GM19455 (cell line): Measurements from ENCODE around the gene HCN2.

Source experiments
- ATAC-seq: cut with Tn5 transposase; IDR thresholded peaks from one replicate; pipeline ENCODE4 v1.9.1; 2021; ENCODE audit not compliant: unreplicated experiment

The HCN2 gene

DNA sequence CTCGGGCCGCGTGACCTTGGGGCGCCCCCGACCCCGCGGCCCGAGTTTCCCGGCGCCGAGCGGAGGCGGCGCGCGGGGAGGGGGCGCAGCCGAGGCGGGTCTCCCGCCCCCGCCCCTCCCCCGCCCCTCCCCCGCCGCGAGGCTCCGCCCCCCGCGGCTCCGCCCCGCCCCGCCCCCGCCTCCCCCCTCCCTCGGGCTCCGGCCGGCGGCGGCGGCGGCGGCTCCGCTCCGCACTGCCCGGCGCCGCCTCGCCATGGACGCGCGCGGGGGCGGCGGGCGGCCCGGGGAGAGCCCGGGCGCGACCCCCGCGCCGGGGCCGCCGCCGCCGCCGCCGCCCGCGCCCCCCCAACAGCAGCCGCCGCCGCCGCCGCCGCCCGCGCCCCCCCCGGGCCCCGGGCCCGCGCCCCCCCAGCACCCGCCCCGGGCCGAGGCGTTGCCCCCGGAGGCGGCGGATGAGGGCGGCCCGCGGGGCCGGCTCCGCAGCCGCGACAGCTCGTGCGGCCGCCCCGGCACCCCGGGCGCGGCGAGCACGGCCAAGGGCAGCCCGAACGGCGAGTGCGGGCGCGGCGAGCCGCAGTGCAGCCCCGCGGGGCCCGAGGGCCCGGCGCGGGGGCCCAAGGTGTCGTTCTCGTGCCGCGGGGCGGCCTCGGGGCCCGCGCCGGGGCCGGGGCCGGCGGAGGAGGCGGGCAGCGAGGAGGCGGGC, at the start of gene HCN2:
Gene HCN2, plus strand, starts transcription at position 189 of the 703 bp plus-strand sequence. Its CDS starts 65 bp downstream, at position 254.
- no peak for ATAC-seq

DNA sequence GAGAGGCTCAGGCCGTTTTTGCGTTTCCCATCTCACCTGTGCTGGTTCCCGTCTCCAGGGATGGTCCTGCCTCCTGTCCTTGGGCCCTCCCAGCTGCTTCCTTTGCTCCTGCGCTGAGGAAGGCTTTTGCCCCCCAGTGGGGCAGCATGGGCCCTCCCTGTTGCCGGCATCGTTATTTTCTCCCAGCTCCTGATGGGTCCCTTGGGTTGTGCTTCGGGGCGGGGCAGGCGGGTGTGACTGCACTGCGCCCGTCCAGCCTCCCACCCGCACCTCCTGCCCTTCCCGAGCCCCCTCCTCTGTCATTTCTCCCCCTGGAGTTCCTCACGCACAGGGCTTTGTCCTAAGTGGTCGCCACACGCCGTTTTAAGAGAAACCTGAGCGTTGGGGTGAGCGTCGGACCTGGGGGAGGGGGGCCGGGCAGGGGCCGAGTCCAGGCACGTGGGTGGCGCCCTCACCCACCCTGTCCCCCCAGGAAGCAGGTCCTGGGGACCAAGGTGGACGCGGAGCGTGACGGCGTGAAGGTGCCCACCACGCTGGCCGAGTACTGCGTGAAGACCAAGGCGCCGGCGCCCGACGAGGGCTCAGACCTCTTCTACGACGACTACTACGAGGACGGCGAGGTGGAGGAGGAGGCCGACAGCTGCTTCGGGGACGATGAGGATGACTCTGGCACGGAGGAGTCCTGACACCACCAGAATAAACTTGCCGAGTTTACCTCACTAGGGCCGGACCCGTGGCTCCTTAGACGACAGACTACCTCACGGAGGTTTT, 48.6 kb upstream of the HCN2 start:
- no peak for ATAC-seq

DNA sequence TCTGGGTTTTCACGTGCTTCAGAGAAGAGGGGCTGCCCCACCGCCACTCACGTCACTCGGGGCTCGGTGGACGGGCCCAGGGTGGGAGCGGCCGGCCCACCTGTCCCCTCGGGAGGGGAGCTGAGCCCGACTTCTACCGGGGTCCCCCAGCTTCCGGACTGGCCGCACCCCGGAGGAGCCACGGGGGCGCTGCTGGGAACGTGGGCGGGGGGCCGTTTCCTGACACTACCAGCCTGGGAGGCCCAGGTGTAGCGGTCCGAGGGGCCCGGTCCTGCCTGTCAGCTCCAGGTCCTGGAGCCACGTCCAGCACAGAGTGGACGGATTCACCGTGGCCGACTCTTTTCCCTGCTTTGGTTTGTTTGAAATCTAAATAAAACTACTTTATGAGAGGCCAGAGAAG, 48.0 kb upstream of the HCN2 start:
- ATAC-seq = no peak

DNA sequence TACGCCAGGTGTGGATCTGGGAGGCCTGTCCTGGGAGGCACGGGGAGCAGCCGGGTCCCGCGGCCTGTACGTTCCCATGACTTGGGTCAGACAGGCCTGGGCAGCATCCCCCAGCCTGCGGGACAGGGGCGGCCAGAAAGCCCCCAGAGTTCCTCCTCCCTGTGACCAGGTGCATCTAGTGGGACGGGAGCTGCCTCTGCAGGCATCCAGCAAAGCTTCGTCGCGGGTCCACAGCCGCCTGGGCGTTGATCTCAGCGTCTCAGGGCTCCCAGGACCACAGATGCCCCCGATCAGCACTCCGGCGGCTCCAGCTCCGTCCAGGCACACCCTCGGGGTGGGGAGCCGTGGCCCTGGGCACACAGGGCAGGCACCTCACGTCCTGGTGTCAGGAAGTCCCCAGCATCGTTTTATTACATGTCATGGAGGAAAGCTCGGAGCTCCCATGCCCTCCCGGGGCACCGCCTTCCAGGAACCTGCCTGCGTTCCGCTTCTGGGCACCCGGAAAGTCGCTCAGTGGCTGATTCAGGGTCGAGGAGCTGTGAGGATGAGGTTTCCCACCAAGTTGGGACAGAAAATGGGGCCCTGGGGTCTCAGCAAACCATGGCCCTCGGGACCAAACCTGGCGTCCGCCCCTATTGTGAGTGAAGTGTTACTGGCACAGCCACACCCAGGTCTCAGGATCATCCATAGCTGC, 47.4 kb upstream of the HCN2 start:
- no peak for ATAC-seq

DNA sequence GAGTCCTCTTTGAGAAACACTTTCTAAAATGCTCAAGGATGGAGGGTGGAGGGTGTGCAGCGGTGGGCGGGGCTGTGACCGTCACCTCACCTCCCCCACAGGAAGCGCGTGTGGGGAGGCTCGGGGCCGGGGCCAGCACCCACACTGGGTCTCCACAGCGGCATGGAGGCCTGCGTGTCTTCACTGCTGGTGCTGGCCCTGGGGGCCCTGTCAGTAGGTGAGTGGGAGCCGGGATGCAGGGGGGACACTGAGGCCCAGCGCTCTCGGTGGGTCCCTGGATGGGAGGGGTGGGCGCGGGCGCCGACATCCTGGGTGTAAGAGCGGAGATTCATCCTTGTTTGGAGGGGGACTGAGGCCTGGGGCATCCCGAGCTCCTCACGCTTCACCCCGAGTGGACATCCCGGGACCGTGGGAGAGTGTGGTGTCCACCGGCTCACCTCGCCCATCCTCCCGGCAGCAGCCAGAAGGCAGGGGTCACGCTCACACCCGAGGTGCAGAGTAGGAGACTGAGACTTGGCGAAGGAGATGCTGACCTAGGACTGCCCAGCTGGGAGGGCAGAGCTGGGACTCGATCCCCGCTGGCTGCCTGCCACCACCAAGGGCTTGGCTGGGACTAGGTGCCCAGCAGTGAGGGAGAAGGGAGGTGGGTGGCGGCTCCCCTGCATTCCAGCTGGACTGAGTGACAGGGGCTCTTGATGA, 45.6 kb upstream of the HCN2 start, which contains the start of gene GZMM:
Gene GZMM, plus strand, starts transcription at position 144 of the 699 bp plus-strand sequence. Its CDS starts 19 bp downstream, at position 163.
- no peak for ATAC-seq

DNA sequence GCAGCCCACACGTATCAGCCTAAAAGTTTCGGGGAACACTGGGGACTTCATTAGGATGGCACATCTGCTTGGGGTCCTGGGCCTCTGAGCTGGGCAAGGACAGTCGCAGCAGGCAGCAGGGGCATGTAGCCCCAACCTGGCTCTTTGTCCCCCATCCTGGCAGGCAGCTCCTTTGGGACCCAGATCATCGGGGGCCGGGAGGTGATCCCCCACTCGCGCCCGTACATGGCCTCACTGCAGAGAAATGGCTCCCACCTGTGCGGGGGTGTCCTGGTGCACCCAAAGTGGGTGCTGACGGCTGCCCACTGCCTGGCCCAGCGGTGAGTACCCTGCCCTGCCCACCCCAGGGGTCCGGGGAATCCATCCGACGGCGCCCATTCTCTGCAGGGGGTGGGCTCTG, 42.6 kb upstream of the HCN2 start:
- no peak for ATAC-seq

DNA sequence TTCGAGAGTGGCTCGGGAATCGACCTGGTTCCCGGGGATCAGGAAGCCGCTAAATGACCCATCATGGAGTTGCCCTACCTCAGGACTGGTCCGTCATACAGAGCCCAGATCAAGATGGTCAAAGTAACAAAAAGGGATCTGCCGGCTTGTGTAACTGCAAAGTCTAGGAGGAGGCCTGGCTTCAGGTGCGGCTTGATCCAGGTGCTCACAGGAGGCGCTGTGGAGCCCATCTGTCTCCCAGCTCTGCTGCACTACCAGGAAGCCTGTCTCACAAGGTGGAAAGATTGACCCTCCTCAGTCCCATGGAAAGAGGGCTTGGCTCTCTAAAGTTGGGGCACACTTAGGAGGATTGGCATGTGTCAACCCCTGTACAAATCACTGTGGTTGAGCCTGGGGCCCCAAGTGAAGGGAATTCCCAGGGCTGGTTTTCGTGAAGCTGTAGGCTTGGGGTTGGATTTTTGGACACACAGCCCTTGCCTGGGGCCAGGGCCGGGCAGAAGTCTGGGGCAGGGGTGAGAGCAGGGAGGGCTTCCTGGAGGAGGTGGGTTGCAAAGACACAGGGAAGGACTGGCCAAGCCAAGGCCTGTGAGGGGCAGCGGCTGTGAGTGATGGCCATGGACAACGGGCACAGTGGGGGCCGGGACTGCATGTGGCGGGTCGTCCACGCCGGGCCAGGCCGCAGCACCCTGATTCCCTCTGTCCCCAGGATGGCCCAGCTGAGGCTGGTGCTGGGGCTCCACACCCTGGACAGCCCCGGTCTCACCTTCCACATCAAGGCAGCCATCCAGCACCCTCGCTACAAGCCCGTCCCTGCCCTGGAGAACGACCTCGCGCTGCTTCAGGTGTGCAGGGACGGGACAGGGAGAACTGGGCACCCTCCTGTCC, 41.6 kb upstream of the HCN2 start:
- no peak for ATAC-seq

DNA sequence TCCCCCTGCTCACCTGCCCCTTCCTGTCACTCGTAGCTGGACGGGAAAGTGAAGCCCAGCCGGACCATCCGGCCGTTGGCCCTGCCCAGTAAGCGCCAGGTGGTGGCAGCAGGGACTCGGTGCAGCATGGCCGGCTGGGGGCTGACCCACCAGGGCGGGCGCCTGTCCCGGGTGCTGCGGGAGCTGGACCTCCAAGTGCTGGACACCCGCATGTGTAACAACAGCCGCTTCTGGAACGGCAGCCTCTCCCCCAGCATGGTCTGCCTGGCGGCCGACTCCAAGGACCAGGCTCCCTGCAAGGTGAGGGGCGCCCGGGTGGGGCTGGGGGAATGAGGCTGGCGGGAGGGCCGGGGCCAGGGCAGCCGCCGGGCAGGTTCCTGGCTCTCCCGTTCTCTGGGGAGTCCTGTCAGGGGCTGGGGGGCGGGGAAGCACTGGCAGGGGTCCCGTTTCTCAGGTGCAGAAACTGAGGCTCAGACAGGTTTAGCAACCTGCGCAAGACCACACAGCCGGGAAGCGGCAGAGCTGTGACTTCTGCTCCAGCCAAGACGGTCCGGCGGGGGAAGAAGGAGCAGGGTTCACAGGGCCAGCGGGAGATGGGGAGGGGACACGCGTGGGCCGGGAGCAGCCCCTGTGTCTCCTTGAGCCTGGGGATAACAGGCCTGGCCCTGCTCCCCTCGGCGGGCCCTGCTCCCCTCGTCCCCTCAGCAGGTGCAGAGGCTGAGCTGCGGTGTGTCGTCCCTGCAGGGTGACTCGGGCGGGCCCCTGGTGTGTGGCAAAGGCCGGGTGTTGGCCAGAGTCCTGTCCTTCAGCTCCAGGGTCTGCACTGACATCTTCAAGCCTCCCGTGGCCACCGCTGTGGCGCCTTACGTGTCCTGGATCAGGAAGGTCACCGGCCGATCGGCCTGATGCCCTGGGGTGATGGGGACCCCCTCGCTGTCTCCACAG, 40.5 kb upstream of the HCN2 start:
- ATAC-seq = no peak

DNA sequence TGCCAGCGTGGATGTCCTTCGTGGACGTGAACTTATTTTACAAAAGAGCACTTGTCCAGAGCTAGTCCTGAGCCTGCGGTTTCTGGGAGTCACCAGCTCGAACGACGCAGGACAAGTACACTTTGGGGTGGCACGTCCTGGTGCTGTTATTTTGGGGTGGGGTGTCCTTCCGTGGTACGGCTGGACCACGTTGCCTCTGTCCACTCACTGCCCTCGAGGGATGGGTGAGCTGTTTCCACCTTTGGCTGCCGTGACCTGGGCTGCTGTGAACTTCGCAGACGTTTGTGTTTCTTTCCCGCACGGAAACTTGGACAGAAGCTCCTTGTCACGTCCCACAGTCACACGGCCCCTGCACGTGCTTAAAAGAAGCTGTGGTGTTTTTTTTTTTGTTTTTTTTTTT, 34.9 kb upstream of the HCN2 start:
- ATAC-seq = no peak

DNA sequence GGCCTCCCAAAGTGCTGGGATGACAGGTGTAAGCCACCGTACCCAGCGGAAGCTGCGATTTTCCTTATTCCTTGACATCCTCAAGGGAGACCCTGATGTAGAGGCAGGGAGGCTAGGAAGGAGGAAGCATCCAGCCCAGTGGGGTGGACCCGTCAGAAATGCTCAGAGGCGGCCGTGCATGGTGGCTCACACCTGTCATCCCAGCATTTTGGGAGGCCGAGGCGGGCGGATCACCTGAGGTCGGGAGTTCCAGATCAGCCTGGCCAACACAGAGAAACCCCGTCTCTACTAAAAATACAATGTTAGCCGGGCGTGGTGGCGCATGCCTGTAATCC, 34.2 kb upstream of the HCN2 start:
- no peak for ATAC-seq

DNA sequence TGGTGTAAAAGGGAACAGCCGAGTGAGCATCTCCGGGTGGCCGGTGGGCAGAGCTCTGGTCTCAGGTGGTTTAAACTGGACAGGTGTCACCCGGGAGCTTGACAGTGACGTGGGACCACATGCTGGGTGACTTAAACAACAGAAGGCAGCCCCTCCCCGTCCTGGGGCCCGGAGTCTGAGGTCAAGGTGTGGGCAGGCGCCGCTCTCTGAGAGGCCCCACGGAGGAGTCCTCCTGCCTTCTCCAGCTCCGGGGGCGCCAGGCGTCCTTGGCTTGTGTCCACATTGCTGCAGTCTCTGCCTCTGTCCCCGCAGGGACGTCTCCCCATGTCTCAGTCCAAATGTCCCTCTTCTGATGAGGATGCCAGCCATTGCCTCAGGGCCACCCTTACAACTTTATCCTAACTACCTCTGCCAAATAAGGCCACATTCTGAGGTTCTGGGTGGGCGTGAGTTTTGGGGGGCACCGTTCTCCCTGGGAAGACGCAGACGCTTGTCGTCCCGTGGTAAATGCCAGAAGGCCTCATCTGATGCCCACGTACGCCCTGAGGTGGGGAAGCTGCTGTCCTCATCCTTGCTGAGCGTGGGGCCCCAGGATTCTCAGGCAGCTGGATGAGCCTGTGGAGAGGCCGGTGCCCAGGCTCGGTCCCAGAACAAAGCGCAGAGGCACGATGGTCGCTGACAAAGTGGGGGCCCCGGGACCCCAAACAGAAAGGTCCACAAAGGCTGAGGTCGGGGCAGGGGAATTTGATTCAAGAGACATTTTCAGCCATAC, 32.9 kb upstream of the HCN2 start:
- ATAC-seq = no peak

DNA sequence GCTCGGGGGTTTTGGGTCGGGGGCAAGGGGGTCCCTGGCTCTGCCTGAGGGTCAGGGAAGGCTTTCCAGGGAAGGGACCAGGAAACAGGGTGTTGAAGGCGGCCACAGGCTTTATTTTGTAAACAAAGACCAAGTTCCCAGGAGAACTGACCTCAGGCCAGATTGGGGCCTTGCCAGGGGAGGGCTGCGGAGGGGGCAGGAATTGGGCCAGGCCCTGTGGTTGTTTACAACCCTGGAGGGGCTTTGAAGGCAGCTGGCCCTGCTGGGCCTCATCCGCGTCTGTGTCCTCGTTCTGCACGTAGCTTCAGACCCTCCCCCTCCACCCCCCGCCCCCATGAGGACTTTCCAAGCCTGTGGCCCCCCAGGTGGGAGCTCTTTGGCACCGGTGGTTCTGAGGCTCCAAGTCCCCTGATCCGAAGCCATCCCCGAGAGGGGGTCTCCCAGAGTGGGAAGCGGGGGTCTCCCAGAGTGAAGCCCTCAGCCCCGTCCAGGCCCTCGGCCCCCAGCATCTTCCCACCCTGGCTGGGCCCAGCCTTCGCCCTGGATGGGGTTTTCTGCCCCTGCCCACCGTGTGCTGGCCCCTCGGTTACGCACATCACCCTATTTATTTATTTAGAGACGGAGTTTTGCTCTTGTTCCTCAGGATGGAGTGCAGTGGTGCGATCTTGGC, 30.8 kb upstream of the HCN2 start:
- ATAC-seq = no peak

DNA sequence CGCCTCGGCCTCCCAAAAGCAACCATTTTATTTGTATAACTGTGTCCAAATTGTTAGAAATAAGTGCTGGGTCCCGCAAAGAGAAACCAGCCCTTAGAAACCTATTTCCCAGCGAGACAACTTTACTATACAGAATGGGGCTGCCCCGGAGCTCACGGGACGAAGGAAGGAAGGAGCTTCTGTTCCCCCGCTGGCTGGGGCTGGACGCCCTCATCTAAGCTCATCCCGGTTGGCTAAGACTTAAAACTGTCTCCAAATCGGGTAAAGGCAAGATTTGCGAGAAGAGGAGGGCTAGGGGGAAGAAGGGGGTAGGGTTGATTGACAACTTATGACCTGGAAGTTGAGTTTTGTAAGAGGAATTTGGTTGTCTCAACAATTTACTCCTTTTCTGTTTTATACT, 29.6 kb upstream of the HCN2 start:
- ATAC-seq = no peak

DNA sequence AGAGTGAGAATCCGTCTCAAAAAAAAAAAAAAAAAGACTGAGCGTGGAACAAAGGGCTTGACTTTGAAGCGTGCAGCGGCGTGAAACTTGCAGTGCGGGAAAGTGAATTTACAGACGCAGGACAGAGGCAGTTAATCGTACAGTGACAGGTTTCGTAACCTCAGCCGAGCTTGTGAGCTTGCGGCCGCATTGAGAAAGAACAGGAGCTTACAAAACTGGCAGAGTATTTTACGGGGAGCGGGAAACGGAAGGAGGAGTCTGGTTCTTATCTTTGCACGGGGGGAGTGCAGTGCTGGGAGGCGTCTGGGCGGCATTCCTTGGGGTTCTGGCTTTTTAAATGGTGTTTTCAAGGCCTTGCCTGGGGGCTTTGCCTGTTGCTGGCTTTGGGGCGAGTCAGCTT, 23.3 kb upstream of the HCN2 start:
- no peak for ATAC-seq

DNA sequence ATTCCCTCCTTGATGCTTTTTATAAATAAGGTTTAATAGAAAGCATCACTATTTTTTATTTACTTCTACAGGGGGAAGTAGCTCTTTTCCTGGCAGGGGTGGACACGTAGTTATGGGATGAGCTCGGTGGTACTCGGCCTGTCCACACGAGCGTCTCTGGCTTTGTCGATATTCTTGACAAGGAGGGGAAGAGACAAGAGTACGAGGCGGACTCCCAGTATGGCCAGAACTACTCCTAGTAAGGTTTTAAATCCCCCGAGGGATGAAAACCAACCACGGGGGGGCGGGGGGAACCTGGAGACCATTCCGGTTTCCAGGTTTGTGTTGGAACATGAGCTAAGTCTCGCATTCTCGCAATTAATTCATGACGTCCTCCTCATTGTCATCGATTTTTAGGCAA, 22.8 kb upstream of the HCN2 start:
- ATAC-seq = no peak

DNA sequence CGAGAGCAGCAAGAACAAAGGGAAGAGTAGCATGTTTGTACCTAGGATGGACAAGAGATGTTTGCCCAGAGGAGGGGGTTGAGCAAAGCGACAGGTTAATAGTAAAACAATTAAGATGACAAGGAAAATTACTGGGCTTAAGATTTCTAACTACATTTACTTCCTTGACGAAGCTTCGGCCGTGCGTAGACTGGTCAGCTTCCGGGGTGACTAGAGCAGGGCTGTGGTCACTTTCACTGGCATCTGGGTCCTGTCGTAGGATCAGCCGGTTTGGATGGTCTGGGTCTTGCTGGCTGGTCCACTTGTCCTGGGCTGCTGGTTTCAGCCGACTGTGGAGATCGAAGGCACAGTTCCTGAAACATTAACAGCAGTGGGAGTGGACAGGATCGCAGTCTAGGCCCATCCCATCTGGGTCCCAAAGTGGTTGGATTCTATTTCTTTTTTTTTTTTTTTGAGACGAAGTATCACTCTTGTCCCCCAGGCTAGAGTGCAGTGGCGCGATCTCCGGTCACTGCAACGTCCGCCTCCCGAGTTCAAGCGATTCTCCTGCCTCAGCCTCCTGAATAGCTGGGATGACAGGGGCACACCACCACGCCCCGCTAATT, 22.3 kb upstream of the HCN2 start:
- ATAC-seq = no peak

DNA sequence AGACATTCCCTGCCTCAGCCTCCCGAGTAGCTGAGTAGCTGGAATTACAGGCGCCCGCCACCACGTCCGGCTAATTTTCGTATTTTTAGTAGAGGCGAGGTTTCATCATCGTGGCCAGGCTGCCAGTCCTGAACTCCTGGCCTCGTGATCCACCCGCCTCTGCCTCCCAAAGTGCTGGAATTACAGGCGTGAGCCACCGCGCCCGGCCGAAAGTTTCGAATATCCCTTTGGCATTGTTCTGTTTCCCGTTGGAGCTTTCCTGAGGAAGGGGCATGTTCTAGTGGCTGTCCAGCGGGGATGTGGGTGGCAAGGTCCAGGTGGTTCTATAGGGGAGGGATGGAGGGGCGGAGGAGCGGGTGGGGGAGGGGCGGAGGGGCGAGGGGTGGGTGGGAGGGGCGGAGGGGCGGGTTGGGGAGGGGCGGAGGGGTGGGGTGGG, 19.4 kb upstream of the HCN2 start:
- no peak for ATAC-seq
